ENCODE results near the gene ZNF503.
"Not testable (repeated sequence)": the region's sequence is repeated elsewhere in the genome, so short reads cannot be mapped to it uniquely, and the experiment has no call there.

Gene ZNF503

DNA sequence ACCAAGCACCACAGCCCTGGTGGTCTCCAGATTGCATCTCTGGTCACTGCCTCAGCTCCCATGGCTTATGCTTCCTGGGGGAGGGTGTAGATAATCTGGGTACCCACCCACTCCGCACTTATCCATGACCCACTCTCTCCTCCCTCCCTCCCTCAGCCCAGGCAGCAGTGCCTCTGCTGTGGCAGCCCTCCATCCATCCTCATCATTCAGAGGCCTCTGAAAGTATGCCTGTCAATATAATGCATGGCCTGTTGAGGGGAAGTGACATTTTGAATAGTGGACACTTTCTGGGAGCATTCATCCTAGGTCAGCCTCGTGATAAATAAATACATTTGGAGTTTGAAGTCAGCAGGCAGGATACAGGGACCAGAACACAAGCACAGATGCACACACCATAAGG is 23.2 kb downstream of the ZNF503 start:
- Histone ChIP-seq H2AFZ (ENCODE audit: low read depth, low read length) (no peak overlapping the region), H3K4me3 (ENCODE audit: low read length) (no peak overlapping the region), H3K4me1 (ENCODE audit: low read length) (peaks cover 10% of the 10 kb centered on the region), H3K27me3 (ENCODE audit: low read depth, low read length) (no peaks in the 10 kb centered on the region), H3K36me3 (replicated peaks; ENCODE audit: low read depth, low read length) (no peaks in the 10 kb centered on the region), H3K4me2 (ENCODE audit: low read length) (no peak overlapping the region), H4K20me1 (ENCODE audit: insufficient read depth, low read length) (no peaks in the 10 kb centered on the region), H3K79me2 (ENCODE audit: low read length) (no peaks in the 10 kb centered on the region), H3K9ac (ENCODE audit: low read length) (no peak overlapping the region), H3K9me3 (ENCODE audit: insufficient read depth, low read length) (no peaks in the 10 kb centered on the region), H3K27ac (ENCODE audit: low read length) (no peak overlapping the region)
- TF ChIP-seq EZH2phosphoT487 (IDR thresholded peaks at IDR 0.05; ENCODE audit: low read depth): no peak
- TF ChIP-seq, protein P1, sequence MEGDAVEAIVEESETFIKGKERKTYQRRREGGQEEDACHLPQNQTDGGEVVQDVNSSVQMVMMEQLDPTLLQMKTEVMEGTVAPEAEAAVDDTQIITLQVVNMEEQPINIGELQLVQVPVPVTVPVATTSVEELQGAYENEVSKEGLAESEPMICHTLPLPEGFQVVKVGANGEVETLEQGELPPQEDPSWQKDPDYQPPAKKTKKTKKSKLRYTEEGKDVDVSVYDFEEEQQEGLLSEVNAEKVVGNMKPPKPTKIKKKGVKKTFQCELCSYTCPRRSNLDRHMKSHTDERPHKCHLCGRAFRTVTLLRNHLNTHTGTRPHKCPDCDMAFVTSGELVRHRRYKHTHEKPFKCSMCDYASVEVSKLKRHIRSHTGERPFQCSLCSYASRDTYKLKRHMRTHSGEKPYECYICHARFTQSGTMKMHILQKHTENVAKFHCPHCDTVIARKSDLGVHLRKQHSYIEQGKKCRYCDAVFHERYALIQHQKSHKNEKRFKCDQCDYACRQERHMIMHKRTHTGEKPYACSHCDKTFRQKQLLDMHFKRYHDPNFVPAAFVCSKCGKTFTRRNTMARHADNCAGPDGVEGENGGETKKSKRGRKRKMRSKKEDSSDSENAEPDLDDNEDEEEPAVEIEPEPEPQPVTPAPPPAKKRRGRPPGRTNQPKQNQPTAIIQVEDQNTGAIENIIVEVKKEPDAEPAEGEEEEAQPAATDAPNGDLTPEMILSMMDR (IDR thresholded peaks at IDR 0.05; ENCODE audit: low read depth, low read length): no peak

DNA sequence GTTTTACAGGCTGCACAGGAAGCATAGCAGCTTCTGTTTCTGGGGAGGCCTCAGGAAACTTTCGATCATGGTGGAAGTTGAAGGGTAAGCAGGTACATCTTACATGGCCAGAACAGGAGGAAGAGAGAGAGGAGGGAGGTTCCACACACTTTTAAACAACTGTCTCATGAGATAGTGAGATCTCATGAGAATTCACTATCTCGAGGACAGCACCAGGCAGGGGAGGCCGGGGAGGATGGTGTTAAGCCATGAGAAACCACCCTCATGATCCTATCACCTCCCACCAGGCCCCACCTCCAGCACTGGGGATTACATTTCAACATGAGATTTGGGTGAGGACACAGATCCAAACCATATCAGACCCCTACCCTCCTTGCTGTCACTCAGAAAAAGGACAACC is 23.7 kb downstream of the ZNF503 start:
- peaks cover 10% of the 10 kb centered on the region for H3K4me1 ChIP-seq (ENCODE audit: low read length)
- TF ChIP-seq EZH2phosphoT487 (IDR thresholded peaks at IDR 0.05; ENCODE audit: low read depth): no peak
- TF ChIP-seq, protein P1 (IDR thresholded peaks at IDR 0.05; ENCODE audit: low read depth, low read length): no peak
- no peaks in the 10 kb centered on the region for H3K9me3 ChIP-seq (ENCODE audit: insufficient read depth, low read length)
- no peak overlapping the region for H3K9ac ChIP-seq (ENCODE audit: low read length)
- no peaks in the 10 kb centered on the region for H3K79me2 ChIP-seq (ENCODE audit: low read length)
- no peak overlapping the region for H2AFZ ChIP-seq (ENCODE audit: low read depth, low read length)
- H3K4me2 ChIP-seq (ENCODE audit: low read length): no peak overlapping the region
- H4K20me1 ChIP-seq (ENCODE audit: insufficient read depth, low read length): no peaks in the 10 kb centered on the region
- H3K4me3 ChIP-seq (ENCODE audit: low read length): no peak overlapping the region
- no peaks in the 10 kb centered on the region for H3K27me3 ChIP-seq (ENCODE audit: low read depth, low read length)
- no peak overlapping the region for H3K27ac ChIP-seq (ENCODE audit: low read length)
- no peaks in the 10 kb centered on the region for H3K36me3 ChIP-seq (replicated peaks; ENCODE audit: low read depth, low read length)

DNA sequence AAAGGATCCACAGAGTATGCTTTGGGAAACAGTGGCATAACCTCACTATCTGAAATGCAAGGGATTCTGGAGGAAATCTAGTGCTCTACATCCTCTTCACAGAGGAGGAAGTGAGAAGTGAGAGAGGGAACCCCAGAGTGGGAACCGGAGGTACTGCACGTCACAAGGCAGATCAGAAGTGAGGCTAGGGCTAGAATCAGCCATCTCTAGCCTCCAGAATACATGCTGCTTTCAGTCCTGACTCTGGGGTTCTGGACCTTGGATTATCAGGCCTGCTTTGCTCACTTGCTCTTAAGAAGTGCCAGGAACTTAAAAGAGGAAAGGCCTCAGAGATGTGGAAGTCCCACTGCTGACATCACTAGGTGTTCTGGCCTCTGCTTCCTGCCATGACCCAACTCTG is 25.7 kb downstream of the ZNF503 start:
- Histone ChIP-seq H3K27me3 (ENCODE audit: low read depth, low read length) (no peaks in the 10 kb centered on the region), H3K79me2 (ENCODE audit: low read length) (no peaks in the 10 kb centered on the region), H3K4me2 (ENCODE audit: low read length) (peak overlapping the region; percentile 43), H3K4me1 (ENCODE audit: low read length) (peaks cover 10% of the 10 kb centered on the region), H3K9ac (ENCODE audit: low read length) (no peak overlapping the region), H3K36me3 (replicated peaks; ENCODE audit: low read depth, low read length) (no peaks in the 10 kb centered on the region), H3K4me3 (ENCODE audit: low read length) (no peak overlapping the region), H2AFZ (ENCODE audit: low read depth, low read length) (no peak overlapping the region), H3K27ac (ENCODE audit: low read length) (no peak overlapping the region), H4K20me1 (ENCODE audit: insufficient read depth, low read length) (no peaks in the 10 kb centered on the region), H3K9me3 (ENCODE audit: insufficient read depth, low read length) (no peaks in the 10 kb centered on the region)
- TF ChIP-seq EZH2phosphoT487 (IDR thresholded peaks at IDR 0.05; ENCODE audit: low read depth): no peak
- TF ChIP-seq, protein P1 (IDR thresholded peaks at IDR 0.05; ENCODE audit: low read depth, low read length): no peak

DNA sequence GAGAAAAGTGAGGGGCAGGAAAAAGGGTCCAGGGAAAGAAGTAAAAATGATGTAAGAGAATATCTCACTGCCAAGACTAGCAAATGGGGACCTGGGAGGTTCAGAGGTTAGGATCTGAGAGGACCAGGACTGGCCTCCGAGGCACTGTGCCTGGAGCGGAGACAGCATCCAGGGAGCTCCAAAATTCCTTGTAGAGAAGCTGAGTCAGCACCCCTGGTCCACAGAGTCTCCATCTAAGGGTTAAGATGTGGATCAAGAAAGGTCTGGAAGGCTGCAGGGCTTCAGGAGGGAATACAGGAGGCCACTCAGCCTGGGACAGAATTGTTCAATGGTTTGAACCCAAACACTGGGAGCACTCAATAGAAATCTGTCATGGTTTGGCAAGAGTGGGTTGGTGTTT is 30.6 kb downstream of the ZNF503 start:
- Histone ChIP-seq H3K36me3 (replicated peaks; ENCODE audit: low read depth, low read length) (no peaks in the 10 kb centered on the region), H3K79me2 (ENCODE audit: low read length) (no peaks in the 10 kb centered on the region), H3K9ac (ENCODE audit: low read length) (no peak overlapping the region), H3K4me1 (ENCODE audit: low read length) (peaks cover 7% of the 10 kb centered on the region), H3K27ac (ENCODE audit: low read length) (no peak overlapping the region), H3K9me3 (ENCODE audit: insufficient read depth, low read length) (no peaks in the 10 kb centered on the region), H4K20me1 (ENCODE audit: insufficient read depth, low read length) (no peaks in the 10 kb centered on the region), H3K4me2 (ENCODE audit: low read length) (no peak overlapping the region), H3K27me3 (ENCODE audit: low read depth, low read length) (no peaks in the 10 kb centered on the region), H3K4me3 (ENCODE audit: low read length) (no peak overlapping the region), H2AFZ (ENCODE audit: low read depth, low read length) (no peak overlapping the region)
- TF ChIP-seq EZH2phosphoT487 (IDR thresholded peaks at IDR 0.05; ENCODE audit: low read depth): no peak
- TF ChIP-seq, protein P1 (IDR thresholded peaks at IDR 0.05; ENCODE audit: low read depth, low read length): no peak

DNA sequence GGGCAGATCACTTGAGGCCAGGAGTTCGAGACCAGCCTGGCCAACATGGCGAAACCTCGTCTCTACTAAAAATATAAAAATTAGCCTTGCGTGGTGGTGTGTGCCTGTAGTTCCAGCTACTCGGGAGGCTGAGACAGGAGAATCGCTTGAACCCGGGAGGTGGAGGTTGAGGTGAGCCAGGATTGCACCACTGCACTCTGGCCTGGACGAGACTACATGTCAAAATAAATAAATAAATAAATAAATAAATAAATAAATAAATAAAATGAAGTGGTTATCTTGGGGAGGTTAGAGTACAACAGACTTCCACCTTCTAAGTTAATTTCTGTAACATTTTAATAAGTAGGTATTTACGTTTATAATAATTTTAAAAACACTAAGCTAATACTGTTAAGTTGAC is 31.7 kb downstream of the ZNF503 start:
- not testable (repeated sequence) for H3K79me2 ChIP-seq (ENCODE audit: low read length); H3K4me3 ChIP-seq (ENCODE audit: low read length); H3K4me2 ChIP-seq (ENCODE audit: low read length); H4K20me1 ChIP-seq (ENCODE audit: insufficient read depth, low read length); H3K36me3 ChIP-seq (replicated peaks; ENCODE audit: low read depth, low read length); H3K27me3 ChIP-seq (ENCODE audit: low read depth, low read length); H3K9ac ChIP-seq (ENCODE audit: low read length); H3K27ac ChIP-seq (ENCODE audit: low read length); H2AFZ ChIP-seq (ENCODE audit: low read depth, low read length); H3K4me1 ChIP-seq (ENCODE audit: low read length); H3K9me3 ChIP-seq (ENCODE audit: insufficient read depth, low read length)

All from OCI-LY3 (cell line).